HG03565 (cell line): ENCODE measurements around the gene PTPRJ.

Source experiments
- ATAC-seq: cut with Tn5 transposase; IDR thresholded peaks from one replicate; pipeline ENCODE4 v1.9.1; 2021; ENCODE audit warnings: mild to moderate bottlenecking, moderate library complexity; ENCODE audit not compliant: unreplicated experiment

Gene PTPRJ

GRCh38 chr11:48036011-48036410 is 55.7 kb downstream of the PTPRJ start:
- ATAC-seq = no peak

GRCh38 chr11:48036466-48036865 is 56.1 kb downstream of the PTPRJ start:
- no peak for ATAC-seq

GRCh38 chr11:48037709-48038468 is 57.5 kb downstream of the PTPRJ start:
- no peak for ATAC-seq

- ATAC-seq = no peak
Observed at GRCh38 chr11:48040830-48041444, 60.6 kb downstream of the PTPRJ start.

- ATAC-seq = no peak
Observed at GRCh38 chr11:48041877-48042695, 61.7 kb downstream of the PTPRJ start.

- peak; percentile 53 for ATAC-seq
Observed at GRCh38 chr11:48043111-48043990, 63.0 kb downstream of the PTPRJ start.

- ATAC-seq = no peak
Observed at GRCh38 chr11:48043991-48044512, 63.7 kb downstream of the PTPRJ start.

- no peak for ATAC-seq
Observed at GRCh38 chr11:48044577-48044976, 64.2 kb downstream of the PTPRJ start.

- no peak for ATAC-seq
Observed at GRCh38 chr11:48045536-48045935, 65.2 kb downstream of the PTPRJ start.

GRCh38 chr11:48047616-48048015 is 67.3 kb downstream of the PTPRJ start:
- no peak for ATAC-seq

GRCh38 chr11:48049036-48049435 is 68.7 kb downstream of the PTPRJ start:
- ATAC-seq = no peak

GRCh38 chr11:48050304-48050703 is 69.9 kb downstream of the PTPRJ start:
- ATAC-seq = no peak

- ATAC-seq = no peak
Observed at GRCh38 chr11:48051217-48051830, 71.0 kb downstream of the PTPRJ start.

- ATAC-seq = no peak
Observed at GRCh38 chr11:48052183-48053044, 72.1 kb downstream of the PTPRJ start.

GRCh38 chr11:48054994-48055291 is 74.6 kb downstream of the PTPRJ start:
- no peak for ATAC-seq

GRCh38 chr11:48055292-48056132 is 75.2 kb downstream of the PTPRJ start:
- no peak for ATAC-seq

GRCh38 chr11:48056325-48057183 is 76.2 kb downstream of the PTPRJ start:
- ATAC-seq = no peak

- ATAC-seq = no peak
Observed at GRCh38 chr11:48058064-48058463, 77.7 kb downstream of the PTPRJ start.
